Ascending aorta (tissue), 2 donors: Measurements from ENCODE around the gene ABTB2. TPM values are rescaled to one million over a fixed set of nuclear protein-coding genes. Genes with fewer than 3 reads are reported as not detected.

Experiments
- DNase-seq, 2 donors: peaks; one replicate each; pipeline ENCODE4 v3.0.0-alpha.2; 2019; ENCODE audit warnings: low spot score in 2 of 2
- H3K27ac ChIP-seq, 2 donors: fragments of 200-600 bp; sonication (generic); one replicate each; pipeline ENCODE4 v1.5.1; 2016 to 2017; ENCODE audit warnings: mild to moderate bottlenecking in 1 of 2
- H3K27me3 ChIP-seq: fragments of 200-600 bp; sonication (generic); one replicate; pipeline ENCODE4 v1.5.1; 2017
- H3K36me3 ChIP-seq, 2 donors: fragments of 200-600 bp; sonication (generic); one replicate each; pipeline ENCODE4 v1.5.1; 2016
- H3K4me1 ChIP-seq, 2 donors: fragments of 200-600 bp; sonication (generic); one replicate each; pipeline ENCODE4 v1.5.1; 2016 to 2017; ENCODE audit warnings: mild to moderate bottlenecking in 1 of 2
- H3K4me3 ChIP-seq, 2 donors: fragments of 200-600 bp; sonication (generic); one replicate each; pipeline ENCODE4 v1.5.1; 2016 to 2017; ENCODE audit warnings: mild to moderate bottlenecking in 1 of 2
- H3K9me3 ChIP-seq, 2 donors: fragments of 200-600 bp; sonication (generic); one replicate each; pipeline ENCODE4 v1.5.1; 2016
- CTCF ChIP-seq, 3 experiments: fragments of 200-600 bp in 2 of 3; fragments of 450-650 bp in 1 of 3; sonication (generic) in 2 of 3; IDR thresholded peaks; one replicate each; pipeline ENCODE4 v1.5.1; 2016 to 2019; ENCODE audit warnings: antibody characterized with exemption in 3 of 3, mild to moderate bottlenecking in 1 of 3, moderate library complexity in 1 of 3
- intact Hi-C: fragments of 100-400 bp; cut with DNase I; formaldehyde crosslinking; loops from one replicate; pipeline ENCODE4 v1.15.1; 2023
- total RNA-seq: library from RNA; depleted of rRNA; stranded (reverse); fragments of >200 nt; gene quantifications from one replicate; pipeline ENCODE4 v1.1.0, GENCODE V29; 2016

Gene ABTB2
- total RNA-seq, 1 donor from 2014 or later, result 7.9 TPM

DNA sequence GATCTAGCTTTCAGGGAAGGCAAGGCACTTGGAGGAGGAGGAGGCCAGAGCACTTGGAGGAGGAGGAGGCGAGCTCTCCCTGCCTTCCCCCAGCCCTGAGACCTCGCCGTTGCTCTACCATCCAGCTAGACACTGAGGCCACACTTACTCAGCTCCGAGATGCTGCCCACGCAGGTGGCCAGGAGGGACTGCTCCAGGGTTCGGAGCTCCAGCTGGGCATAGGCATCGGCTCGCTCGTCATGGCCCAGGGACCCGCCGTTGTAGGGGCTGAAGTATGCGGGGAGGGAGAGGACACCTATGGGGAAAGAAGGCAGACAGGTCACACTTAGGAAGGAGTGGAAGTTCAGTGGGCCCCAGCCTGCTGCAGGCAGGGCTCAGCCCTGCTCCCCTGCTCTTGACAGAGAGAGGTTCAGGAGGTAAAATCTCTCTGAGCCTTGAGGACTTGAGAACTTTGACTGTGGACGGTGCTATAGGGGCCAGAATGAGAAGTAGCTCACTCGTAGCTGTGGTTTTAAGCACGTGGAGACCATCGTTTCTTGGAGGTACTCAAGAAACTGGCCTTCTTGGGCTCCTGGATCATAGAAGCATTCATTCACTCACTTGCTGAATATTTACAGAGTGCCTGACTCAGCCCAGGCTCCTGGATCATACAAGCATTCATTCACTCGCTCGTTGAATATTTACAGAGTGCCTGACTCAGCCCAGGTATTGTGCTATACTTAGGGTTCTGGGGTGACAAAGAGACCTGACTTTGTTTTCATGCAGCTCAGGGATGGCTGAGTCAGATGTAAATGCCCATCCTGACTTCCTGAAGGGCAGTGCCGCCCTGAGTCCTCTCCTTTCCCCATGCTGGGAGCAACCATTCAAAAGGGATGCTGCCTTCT is 153.2 kb downstream of the ABTB2 start:
- intact Hi-C loops, result no loop called here
- Histone ChIP-seq H3K4me1 (peaks cover 0 to 3% of the 10 kb centered on the region in 2 donors), H3K27me3 (no peaks in the 10 kb centered on the region), H3K4me3 (no peak overlapping the region), H3K36me3 (peaks cover 0 to 8% of the 10 kb centered on the region in 2 donors), H3K27ac (no peak overlapping the region), H3K9me3 (no peaks in the 10 kb centered on the region)
- TF ChIP-seq CTCF (IDR thresholded peaks at IDR 0.05), result no peak
- no peak for DNase-seq

DNA sequence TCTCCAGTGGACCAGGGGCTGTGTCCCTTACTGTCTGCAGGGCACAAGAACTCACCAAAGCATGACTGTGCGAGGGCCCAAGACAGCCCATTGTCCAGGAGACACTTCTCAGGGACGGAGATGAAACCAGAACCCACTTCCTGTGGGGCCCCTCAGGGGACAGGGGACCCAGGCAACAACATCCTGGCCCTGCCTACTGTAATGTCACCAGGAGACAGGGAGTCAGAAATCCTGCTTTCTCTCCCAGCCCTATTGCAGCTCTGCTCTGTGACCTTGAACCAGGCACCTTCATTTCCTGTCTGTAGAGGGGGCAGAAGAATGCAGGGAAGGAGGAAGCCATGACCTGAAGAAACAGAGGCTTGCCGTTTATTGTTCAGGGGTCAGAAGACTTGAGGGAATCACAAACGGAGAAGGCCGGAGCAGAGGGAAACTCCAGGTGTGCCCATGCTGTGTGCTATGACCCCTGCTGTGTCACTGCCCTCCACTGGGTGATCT is 154.4 kb downstream of the ABTB2 start:
- H3K27me3 ChIP-seq, result no peaks in the 10 kb centered on the region
- intact Hi-C loops, result no loop called here
- no peaks in the 10 kb centered on the region for H3K9me3 ChIP-seq
- H3K4me3 ChIP-seq, result no peak overlapping the region
- peaks cover 0 to 3% of the 10 kb centered on the region in 2 donors for H3K4me1 ChIP-seq
- TF ChIP-seq CTCF (IDR thresholded peaks at IDR 0.05), result no peak
- H3K36me3 ChIP-seq, result peaks cover 0 to 8% of the 10 kb centered on the region in 2 donors
- no peak for DNase-seq
- H3K27ac ChIP-seq, result no peak overlapping the region

GRCh38 chr11:34201129-34201528 is 156.7 kb downstream of the ABTB2 start:
- intact Hi-C loops, result no loop called here
- Histone ChIP-seq H3K27me3 (no peaks in the 10 kb centered on the region), H3K36me3 (peaks cover 0 to 12% of the 10 kb centered on the region in 2 donors), H3K9me3 (no peaks in the 10 kb centered on the region), H3K4me3 (no peak overlapping the region), H3K4me1 (no peaks in the 10 kb centered on the region), H3K27ac (no peak overlapping the region)
- no peak for DNase-seq
- TF ChIP-seq CTCF (IDR thresholded peaks at IDR 0.05), result no peak

DNA sequence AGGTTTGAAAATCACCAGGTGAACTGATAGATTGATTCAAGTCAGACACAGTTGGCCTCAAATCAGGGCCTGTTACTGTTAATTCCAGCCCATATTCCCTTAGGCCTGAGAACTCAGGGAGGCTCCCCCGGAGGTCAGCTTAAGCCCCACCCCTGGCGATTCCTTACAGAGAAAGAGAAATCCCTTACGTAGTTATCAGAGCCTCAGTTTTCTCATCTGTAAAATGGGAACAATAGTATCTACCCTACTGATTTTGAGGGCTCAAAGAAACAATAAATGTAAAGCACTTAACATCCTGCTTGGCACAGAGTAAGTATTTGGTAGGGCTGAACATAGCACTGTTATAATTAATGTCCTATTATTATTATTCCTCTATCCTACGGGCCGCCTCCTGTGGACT is 158.3 kb downstream of the ABTB2 start:
- Histone ChIP-seq H3K36me3 (peaks cover 0 to 12% of the 10 kb centered on the region in 2 donors), H3K4me3 (no peak overlapping the region), H3K9me3 (no peaks in the 10 kb centered on the region), H3K27me3 (no peaks in the 10 kb centered on the region), H3K27ac (no peak overlapping the region), H3K4me1 (peaks cover 0 to 5% of the 10 kb centered on the region in 2 donors)
- intact Hi-C loops, result no loop called here
- no peak for DNase-seq
- TF ChIP-seq CTCF (IDR thresholded peaks at IDR 0.05), result no peak

DNA sequence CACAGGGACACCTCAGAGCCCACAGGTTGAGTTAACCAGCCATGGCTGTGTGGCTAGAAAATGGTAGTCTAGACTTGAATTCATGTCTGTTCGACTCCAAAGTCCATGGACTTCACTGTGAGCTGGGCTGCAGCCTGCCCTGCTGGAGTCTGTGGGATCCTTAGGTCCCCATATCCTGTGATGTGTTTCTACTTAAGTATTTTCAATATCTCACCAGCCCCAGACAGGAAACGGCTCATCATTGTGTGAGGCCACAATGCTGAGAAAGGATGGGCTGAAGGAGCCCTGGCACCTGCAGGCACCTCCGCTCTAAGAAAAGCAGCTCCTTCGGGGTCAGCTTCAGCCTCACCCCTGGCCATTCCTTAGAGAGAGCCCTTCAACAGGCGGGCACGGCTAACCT is 159.3 kb downstream of the ABTB2 start:
- Histone ChIP-seq H3K27me3 (no peaks in the 10 kb centered on the region), H3K4me3 (no peak overlapping the region), H3K4me1 (peaks cover 0 to 15% of the 10 kb centered on the region in 2 donors), H3K27ac (no peak overlapping the region), H3K36me3 (peaks cover 0 to 9% of the 10 kb centered on the region in 2 donors), H3K9me3 (no peaks in the 10 kb centered on the region)
- intact Hi-C loops, result no loop called here
- no peak for DNase-seq
- TF ChIP-seq CTCF (IDR thresholded peaks at IDR 0.05), result no peak
